Erythroblast (primary cell): Measurements from ENCODE around the gene TRIM54.

Source experiments
- GATA1 ChIP-seq: IDR thresholded peaks from 2 replicates; pipeline ENCODE4 v1.6.1; 2011; ENCODE audit warnings: low read depth, mild to moderate bottlenecking, control low read depth, low read length, moderate library complexity
- POLR2A ChIP-seq: IDR thresholded peaks from 2 replicates; pipeline ENCODE4 v1.6.1; 2011; ENCODE audit warnings: mild to moderate bottlenecking, low read length

DNA sequence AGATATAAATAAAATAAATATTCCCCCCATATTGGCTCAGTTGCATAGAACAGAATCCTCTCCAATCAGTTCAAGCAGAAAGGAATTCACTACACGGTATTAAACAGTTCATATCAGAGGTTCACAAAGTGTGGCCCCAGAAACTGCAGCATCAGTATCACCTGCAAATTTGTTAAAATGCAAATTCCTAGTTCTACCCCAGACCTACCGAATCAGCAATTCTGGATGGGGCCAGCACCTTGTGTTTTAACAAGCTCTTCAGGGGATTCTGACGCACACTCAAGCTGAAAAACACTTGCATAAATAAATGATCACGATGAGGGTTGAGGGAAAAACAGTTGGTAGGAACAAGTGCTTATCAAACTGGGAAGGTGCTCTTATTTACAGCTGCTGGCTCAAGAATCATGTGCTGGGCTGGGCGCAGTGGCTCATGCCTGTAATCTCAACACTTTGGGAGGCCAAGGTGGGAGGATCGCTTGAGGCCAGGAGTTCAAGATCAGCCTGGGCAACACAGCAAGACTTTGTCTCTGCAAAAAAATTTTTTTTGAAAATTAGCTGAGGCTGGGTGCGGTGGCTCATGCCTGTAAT lies 68.0 kb downstream of the TRIM54 start:
- TF ChIP-seq POLR2A (no peak), GATA1 (no peak)
